Liver (tissue), 9 donors: ENCODE results near the gene NR4A3. TPM values are rescaled to one million over a fixed set of nuclear protein-coding genes. Genes with fewer than 3 reads are reported as not detected.

Source experiments
- DNase-seq: peaks from one replicate; pipeline ENCODE4 v3.0.0-alpha.2; 2017; ENCODE audit warnings: low spot score
- H3K27ac ChIP-seq, 2 donors: one replicate each; pipeline ENCODE4 v1.7.0; 2013; ENCODE audit warnings: inconsistent platforms in 2 of 2, low read length in 2 of 2, control low read depth in 1 of 2, low read depth in 1 of 2, mild to moderate bottlenecking in 1 of 2
- H3K27me3 ChIP-seq, 4 donors: one replicate each; pipeline versions ENCODE4 v1.6.1 to v1.7.0; 2013; ENCODE audit warnings: low read length in 3 of 4, inconsistent platforms in 1 of 4, mild to moderate bottlenecking in 1 of 4, moderate library complexity in 1 of 4; ENCODE audit not compliant: control insufficient read depth in 4 of 4, insufficient read depth in 4 of 4
- H3K36me3 ChIP-seq, 4 donors: one replicate each; pipeline versions ENCODE4 v1.6.1 to v1.7.0; 2013; ENCODE audit warnings: low read length in 3 of 4, mild to moderate bottlenecking in 3 of 4, low read depth in 1 of 4, moderate library complexity in 1 of 4; ENCODE audit not compliant: control insufficient read depth in 4 of 4, insufficient read depth in 3 of 4
- H3K4me1 ChIP-seq, 4 donors: one replicate each; pipeline versions ENCODE4 v1.6.1 to v1.7.0; 2013; ENCODE audit warnings: low read length in 3 of 4, mild to moderate bottlenecking in 3 of 4, moderate library complexity in 1 of 4; ENCODE audit not compliant: control insufficient read depth in 4 of 4, insufficient read depth in 4 of 4
- H3K4me3 ChIP-seq, 3 donors: one replicate each; pipeline versions ENCODE4 v1.6.1 to v1.7.0; 2013; ENCODE audit warnings: low read length in 3 of 3, control low read depth in 1 of 3, low read depth in 1 of 3, mild to moderate bottlenecking in 1 of 3
- H3K9ac ChIP-seq, 2 donors: one replicate each; pipeline ENCODE4 v1.7.0; 2013; ENCODE audit warnings: low read length in 2 of 2, mild to moderate bottlenecking in 2 of 2, moderate library complexity in 2 of 2, control low read depth in 1 of 2, low read depth in 1 of 2
- H3K9me3 ChIP-seq, 4 donors: one replicate each; pipeline versions ENCODE4 v1.6.1 to v1.7.0; 2013; ENCODE audit warnings: low read length in 3 of 4; ENCODE audit not compliant: control insufficient read depth in 4 of 4
- CTCF ChIP-seq: fragments of 150-350 bp; IDR thresholded peaks from 2 replicates; pipeline ENCODE4 v1.5.1; 2017; ENCODE audit warnings: improper control_type of control experiment, low read depth, low read length; ENCODE audit not compliant: missing input control
- EGR1 ChIP-seq, 2 donors: IDR thresholded peaks; 2 replicates each; pipeline ENCODE4 v1.6.1; 2016 to 2018; ENCODE audit warnings: antibody characterized with exemption in 2 of 2, low read depth in 2 of 2
- FOXA1 ChIP-seq: IDR thresholded peaks from 2 replicates; pipeline ENCODE4 v1.6.1; 2016; ENCODE audit warnings: antibody characterized with exemption
- FOXA2 ChIP-seq: IDR thresholded peaks from 2 replicates; pipeline ENCODE4 v1.6.1; 2016; ENCODE audit warnings: antibody characterized with exemption
- GABPA ChIP-seq, 2 donors: IDR thresholded peaks in 1 of 2; conservative IDR thresholded peaks in 1 of 2; 2 replicates each; pipeline ENCODE4 v1.6.1; 2016; ENCODE audit warnings: antibody characterized with exemption in 2 of 2, mild to moderate bottlenecking in 1 of 2, moderate library complexity in 1 of 2
- HNF4A ChIP-seq, 2 donors: conservative IDR thresholded peaks; 2 replicates each; pipeline ENCODE4 v1.6.1; 2016; ENCODE audit warnings: antibody characterized with exemption in 2 of 2, mild to moderate bottlenecking in 2 of 2
- HNF4G ChIP-seq: IDR thresholded peaks from 2 replicates; pipeline ENCODE4 v1.6.1; 2016; ENCODE audit warnings: antibody characterized with exemption
- JUND ChIP-seq, 2 donors: IDR thresholded peaks; 2 replicates each; pipeline ENCODE4 v1.6.1; 2016; ENCODE audit warnings: antibody characterized with exemption in 2 of 2
- NR2F2 ChIP-seq: IDR thresholded peaks from 2 replicates; pipeline ENCODE4 v1.6.1; 2016; ENCODE audit warnings: antibody characterized with exemption
- RAD21 ChIP-seq, 2 donors: IDR thresholded peaks; 2 replicates each; pipeline ENCODE4 v1.6.1; 2016; ENCODE audit warnings: antibody characterized with exemption in 2 of 2, mild to moderate bottlenecking in 2 of 2
- REST ChIP-seq: IDR thresholded peaks from 2 replicates; pipeline ENCODE4 v1.6.1; 2016; ENCODE audit warnings: antibody characterized with exemption, mild to moderate bottlenecking
- RXRA ChIP-seq, 2 donors: IDR thresholded peaks; 2 replicates each; pipeline ENCODE4 v1.6.1; 2017 to 2018; ENCODE audit warnings: antibody characterized with exemption in 2 of 2, mild to moderate bottlenecking in 1 of 2
- SP1 ChIP-seq: IDR thresholded peaks from 2 replicates; pipeline ENCODE4 v1.6.1; 2018; ENCODE audit warnings: antibody characterized with exemption, mild to moderate bottlenecking
- TAF1 ChIP-seq: conservative IDR thresholded peaks from 2 replicates; pipeline ENCODE4 v1.6.1; 2016; ENCODE audit warnings: antibody characterized with exemption, mild to moderate bottlenecking
- YY1 ChIP-seq: IDR thresholded peaks from 2 replicates; pipeline ENCODE4 v1.6.1; 2016; ENCODE audit warnings: antibody characterized with exemption, mild to moderate bottlenecking
- WGBS: extraction: QIAGEN DNeasy Blood & Tissue Kit; methylation state at CpG from one replicate; pipeline ENCODE4 v1.1.7; 2013; 5-methylcytosine and 5-hydroxymethylcytosine counted together
- polyA plus RNA-seq, 2 donors: library from polyadenylated mRNA; stranded (reverse) in 1 of 2; unstranded in 1 of 2; fragments of 200-250 nt in 1 of 2; fragments of >200 nt in 1 of 2; fragmentation: Nextera tagmentation in 1 of 2; extraction: Ambion mirVana in 1 of 2; gene quantifications; one replicate each; pipeline versions ENCODE4 v1.2.1 to v1.2.3, GENCODE V29; 2013 to 2015
- total RNA-seq, 2 donors: library from RNA; depleted of rRNA; stranded (reverse); fragments of >200 nt; gene quantifications; one replicate each; pipeline ENCODE4 v1.2.3, GENCODE V29; 2014
- TF ChIP-seq, protein P1 (sequence below): IDR thresholded peaks from 2 replicates; pipeline ENCODE4 v1.6.1; 2016; ENCODE audit warnings: antibody characterized with exemption
- TF ChIP-seq, protein P2 (sequence below): IDR thresholded peaks from 2 replicates; pipeline ENCODE4 v1.6.1; 2016; ENCODE audit warnings: antibody characterized with exemption
- donor health status: healthy.
- donor health status: healthy.
- donor health status: healthy.
- donor health status: healthy.
- donor health status: healthy.

The NR4A3 gene
- total and polyA plus RNA-seq, 4 donors: 0.02 to 0.14 (median 0.09) TPM

- Histone ChIP-seq H3K9ac (no peak overlapping the region), H3K4me1 (no peaks in the 10 kb centered on the region), H3K4me3 (no peak overlapping the region), H3K27me3 (no peaks in the 10 kb centered on the region), H3K36me3 (no peaks in the 10 kb centered on the region), H3K9me3 (no peaks in the 10 kb centered on the region), H3K27ac (no peak overlapping the region)
- DNase-seq: no peak
- WGBS: 98% methylated on average over 1 of the region's 1 CpG
- TF ChIP-seq RAD21 (IDR thresholded peaks at IDR 0.05) (no peak), TAF1 (no peak), HNF4A (conservative IDR thresholded peaks at IDR 0.05) (no peak), REST (no peak), HNF4G (no peak), GABPA (IDR thresholded peaks at IDR 0.05 in 1 of 2, conservative IDR thresholded peaks at IDR 0.05 in 1 of 2) (no peak), YY1 (no peak), CTCF (no peak), NR2F2 (no peak), JUND (IDR thresholded peaks at IDR 0.05) (no peak), RXRA (IDR thresholded peaks at IDR 0.05) (no peak)
- TF ChIP-seq, protein P1, sequence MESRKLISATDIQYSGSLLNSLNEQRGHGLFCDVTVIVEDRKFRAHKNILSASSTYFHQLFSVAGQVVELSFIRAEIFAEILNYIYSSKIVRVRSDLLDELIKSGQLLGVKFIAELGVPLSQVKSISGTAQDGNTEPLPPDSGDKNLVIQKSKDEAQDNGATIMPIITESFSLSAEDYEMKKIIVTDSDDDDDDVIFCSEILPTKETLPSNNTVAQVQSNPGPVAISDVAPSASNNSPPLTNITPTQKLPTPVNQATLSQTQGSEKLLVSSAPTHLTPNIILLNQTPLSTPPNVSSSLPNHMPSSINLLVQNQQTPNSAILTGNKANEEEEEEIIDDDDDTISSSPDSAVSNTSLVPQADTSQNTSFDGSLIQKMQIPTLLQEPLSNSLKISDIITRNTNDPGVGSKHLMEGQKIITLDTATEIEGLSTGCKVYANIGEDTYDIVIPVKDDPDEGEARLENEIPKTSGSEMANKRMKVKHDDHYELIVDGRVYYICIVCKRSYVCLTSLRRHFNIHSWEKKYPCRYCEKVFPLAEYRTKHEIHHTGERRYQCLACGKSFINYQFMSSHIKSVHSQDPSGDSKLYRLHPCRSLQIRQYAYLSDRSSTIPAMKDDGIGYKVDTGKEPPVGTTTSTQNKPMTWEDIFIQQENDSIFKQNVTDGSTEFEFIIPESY: no peak
- TF ChIP-seq, protein P2, sequence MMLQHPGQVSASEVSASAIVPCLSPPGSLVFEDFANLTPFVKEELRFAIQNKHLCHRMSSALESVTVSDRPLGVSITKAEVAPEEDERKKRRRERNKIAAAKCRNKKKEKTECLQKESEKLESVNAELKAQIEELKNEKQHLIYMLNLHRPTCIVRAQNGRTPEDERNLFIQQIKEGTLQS: no peak
These were observed 25.5 kb upstream of the NR4A3 start for GRCh38 chr9:99796231-99796630.

GRCh38 chr9:99801775-99802174 is 19.9 kb upstream of the NR4A3 start:
- Histone ChIP-seq H3K4me1 (no peaks in the 10 kb centered on the region), H3K27ac (no peak overlapping the region), H3K9ac (no peak overlapping the region), H3K4me3 (no peak overlapping the region), H3K27me3 (no peaks in the 10 kb centered on the region), H3K36me3 (no peaks in the 10 kb centered on the region), H3K9me3 (no peaks in the 10 kb centered on the region)
- no peak for DNase-seq
- 98% methylated on average over 3 of the region's 3 CpGs for WGBS
- TF ChIP-seq HNF4A (conservative IDR thresholded peaks at IDR 0.05): no peak
- TF ChIP-seq YY1: no peak
- TF ChIP-seq EGR1 (IDR thresholded peaks at IDR 0.05; ENCODE audit: low read depth in 2 of 2): no peak
- no peak for TF ChIP-seq GABPA (IDR thresholded peaks at IDR 0.05 in 1 of 2, conservative IDR thresholded peaks at IDR 0.05 in 1 of 2)
- no peak for TF ChIP-seq JUND (IDR thresholded peaks at IDR 0.05)
- no peak for TF ChIP-seq REST
- no peak for TF ChIP-seq TAF1
- TF ChIP-seq, protein P1: no peak
- TF ChIP-seq RXRA (IDR thresholded peaks at IDR 0.05): no peak
- TF ChIP-seq NR2F2: no peak
- TF ChIP-seq FOXA1: no peak
- no peak for TF ChIP-seq FOXA2
- no peak for TF ChIP-seq SP1
